Liver (tissue), 9 donors: ENCODE measurements around the gene PCDH9. TPM values are rescaled to one million over a fixed set of nuclear protein-coding genes. Genes with fewer than 3 reads are reported as not detected.

ENCODE experiments used
- DNase-seq: peaks from one replicate; pipeline ENCODE4 v3.0.0-alpha.2; 2017; ENCODE audit warnings: low spot score
- H3K27ac ChIP-seq, 2 donors: one replicate each; pipeline ENCODE4 v1.7.0; 2013; ENCODE audit warnings: inconsistent platforms in 2 of 2, low read length in 2 of 2, control low read depth in 1 of 2, low read depth in 1 of 2, mild to moderate bottlenecking in 1 of 2
- H3K27me3 ChIP-seq, 4 donors: one replicate each; pipeline versions ENCODE4 v1.6.1 to v1.7.0; 2013; ENCODE audit warnings: low read length in 3 of 4, inconsistent platforms in 1 of 4, mild to moderate bottlenecking in 1 of 4, moderate library complexity in 1 of 4; ENCODE audit not compliant: control insufficient read depth in 4 of 4, insufficient read depth in 4 of 4
- H3K36me3 ChIP-seq, 4 donors: one replicate each; pipeline versions ENCODE4 v1.6.1 to v1.7.0; 2013; ENCODE audit warnings: low read length in 3 of 4, mild to moderate bottlenecking in 3 of 4, low read depth in 1 of 4, moderate library complexity in 1 of 4; ENCODE audit not compliant: control insufficient read depth in 4 of 4, insufficient read depth in 3 of 4
- H3K4me1 ChIP-seq, 4 donors: one replicate each; pipeline versions ENCODE4 v1.6.1 to v1.7.0; 2013; ENCODE audit warnings: low read length in 3 of 4, mild to moderate bottlenecking in 3 of 4, moderate library complexity in 1 of 4; ENCODE audit not compliant: control insufficient read depth in 4 of 4, insufficient read depth in 4 of 4
- H3K4me3 ChIP-seq, 3 donors: one replicate each; pipeline versions ENCODE4 v1.6.1 to v1.7.0; 2013; ENCODE audit warnings: low read length in 3 of 3, control low read depth in 1 of 3, low read depth in 1 of 3, mild to moderate bottlenecking in 1 of 3
- H3K9ac ChIP-seq, 2 donors: one replicate each; pipeline ENCODE4 v1.7.0; 2013; ENCODE audit warnings: low read length in 2 of 2, mild to moderate bottlenecking in 2 of 2, moderate library complexity in 2 of 2, control low read depth in 1 of 2, low read depth in 1 of 2
- H3K9me3 ChIP-seq, 4 donors: one replicate each; pipeline versions ENCODE4 v1.6.1 to v1.7.0; 2013; ENCODE audit warnings: low read length in 3 of 4; ENCODE audit not compliant: control insufficient read depth in 4 of 4
- FOXA1 ChIP-seq: IDR thresholded peaks from 2 replicates; pipeline ENCODE4 v1.6.1; 2016; ENCODE audit warnings: antibody characterized with exemption
- FOXA2 ChIP-seq: IDR thresholded peaks from 2 replicates; pipeline ENCODE4 v1.6.1; 2016; ENCODE audit warnings: antibody characterized with exemption
- JUND ChIP-seq, 2 donors: IDR thresholded peaks; 2 replicates each; pipeline ENCODE4 v1.6.1; 2016; ENCODE audit warnings: antibody characterized with exemption in 2 of 2
- NR2F2 ChIP-seq: IDR thresholded peaks from 2 replicates; pipeline ENCODE4 v1.6.1; 2016; ENCODE audit warnings: antibody characterized with exemption
- RAD21 ChIP-seq, 2 donors: IDR thresholded peaks; 2 replicates each; pipeline ENCODE4 v1.6.1; 2016; ENCODE audit warnings: antibody characterized with exemption in 2 of 2, mild to moderate bottlenecking in 2 of 2
- SP1 ChIP-seq: IDR thresholded peaks from 2 replicates; pipeline ENCODE4 v1.6.1; 2018; ENCODE audit warnings: antibody characterized with exemption, mild to moderate bottlenecking
- TAF1 ChIP-seq: conservative IDR thresholded peaks from 2 replicates; pipeline ENCODE4 v1.6.1; 2016; ENCODE audit warnings: antibody characterized with exemption, mild to moderate bottlenecking
- YY1 ChIP-seq: IDR thresholded peaks from 2 replicates; pipeline ENCODE4 v1.6.1; 2016; ENCODE audit warnings: antibody characterized with exemption, mild to moderate bottlenecking
- WGBS: extraction: QIAGEN DNeasy Blood & Tissue Kit; methylation state at CpG from one replicate; pipeline ENCODE4 v1.1.7; 2013; 5-methylcytosine and 5-hydroxymethylcytosine counted together
- polyA plus RNA-seq, 2 donors: library from polyadenylated mRNA; stranded (reverse) in 1 of 2; unstranded in 1 of 2; fragments of 200-250 nt in 1 of 2; fragments of >200 nt in 1 of 2; fragmentation: Nextera tagmentation in 1 of 2; extraction: Ambion mirVana in 1 of 2; gene quantifications; one replicate each; pipeline versions ENCODE4 v1.2.1 to v1.2.3, GENCODE V29; 2013 to 2015
- total RNA-seq, 2 donors: library from RNA; depleted of rRNA; stranded (reverse); fragments of >200 nt; gene quantifications; one replicate each; pipeline ENCODE4 v1.2.3, GENCODE V29; 2014
- TF ChIP-seq, protein P1 (sequence below): IDR thresholded peaks from 2 replicates; pipeline ENCODE4 v1.6.1; 2016; ENCODE audit warnings: antibody characterized with exemption
- TF ChIP-seq, protein P2 (sequence below): IDR thresholded peaks from 2 replicates; pipeline ENCODE4 v1.6.1; 2016; ENCODE audit warnings: antibody characterized with exemption
- TF ChIP-seq, protein P3 (sequence below): IDR thresholded peaks from 2 replicates; pipeline ENCODE4 v1.6.1; 2016; ENCODE audit warnings: antibody characterized with exemption
- TF ChIP-seq, protein P4 (sequence below): IDR thresholded peaks from 2 replicates; pipeline ENCODE4 v1.6.1; 2016; ENCODE audit warnings: antibody characterized with exemption, mild to moderate bottlenecking
- TF ChIP-seq, protein P5 (sequence below): fragments of 150-350 bp; IDR thresholded peaks from 2 replicates; pipeline ENCODE4 v1.5.1; 2017; ENCODE audit warnings: improper control_type of control experiment, low read depth, low read length; ENCODE audit not compliant: missing input control
- donor health status: healthy.
- donor health status: healthy.
- donor health status: healthy.
- donor health status: healthy.
- donor health status: healthy.

The PCDH9 gene
- total and polyA plus RNA-seq, 4 donors, result 0.90 to 4.0 (median 2.2) TPM

DNA sequence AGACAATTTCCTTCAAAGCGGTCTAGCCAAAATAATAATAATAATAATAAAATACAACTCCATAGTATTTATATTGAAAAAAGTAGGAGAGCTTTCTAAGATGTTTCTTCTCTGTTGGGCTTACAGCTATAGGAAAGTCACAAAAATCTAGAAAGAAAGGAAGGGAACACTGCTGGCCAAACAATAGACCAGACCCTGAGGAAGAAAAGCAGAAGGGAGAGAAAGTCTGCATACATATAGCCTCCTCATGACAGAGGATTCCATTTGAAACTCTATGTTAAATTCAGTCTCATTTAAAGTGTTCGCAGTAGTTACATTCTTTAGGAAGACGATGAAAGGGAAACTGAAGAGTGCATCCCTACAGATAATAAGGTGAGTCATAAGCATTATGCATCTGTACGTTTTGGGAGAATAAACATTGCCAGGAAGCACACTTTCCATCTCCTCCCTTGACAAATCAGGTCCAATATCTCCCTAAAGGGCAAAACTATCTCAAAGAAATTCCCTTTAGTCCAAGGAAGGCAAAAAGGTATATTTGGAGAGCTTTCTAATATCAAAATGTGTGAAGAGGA lies 86.5 kb downstream of the PCDH9 start:
- no peak overlapping the region for H3K4me3 ChIP-seq
- no peak overlapping the region for H3K27ac ChIP-seq
- peaks cover 0 to 4% (median under 1%) of the 10 kb centered on the region in 4 donors for H3K4me1 ChIP-seq
- 79% methylated on average over 4 of the region's 4 CpGs for WGBS
- no peak overlapping the region for H3K9ac ChIP-seq
- H3K27me3 ChIP-seq, result no peaks in the 10 kb centered on the region
- no peak for DNase-seq
- TF ChIP-seq RAD21 (IDR thresholded peaks at IDR 0.05) (no peak), TAF1 (no peak), FOXA1 (no peak), NR2F2 (no peak), SP1 (no peak), JUND (IDR thresholded peaks at IDR 0.05) (no peak)
- TF ChIP-seq, protein P1, sequence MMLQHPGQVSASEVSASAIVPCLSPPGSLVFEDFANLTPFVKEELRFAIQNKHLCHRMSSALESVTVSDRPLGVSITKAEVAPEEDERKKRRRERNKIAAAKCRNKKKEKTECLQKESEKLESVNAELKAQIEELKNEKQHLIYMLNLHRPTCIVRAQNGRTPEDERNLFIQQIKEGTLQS, result no peak
- TF ChIP-seq, protein P2, sequence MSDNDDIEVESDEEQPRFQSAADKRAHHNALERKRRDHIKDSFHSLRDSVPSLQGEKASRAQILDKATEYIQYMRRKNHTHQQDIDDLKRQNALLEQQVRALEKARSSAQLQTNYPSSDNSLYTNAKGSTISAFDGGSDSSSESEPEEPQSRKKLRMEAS, result no peak
- H3K9me3 ChIP-seq, result no peaks in the 10 kb centered on the region
- H3K36me3 ChIP-seq, result no peaks in the 10 kb centered on the region

DNA sequence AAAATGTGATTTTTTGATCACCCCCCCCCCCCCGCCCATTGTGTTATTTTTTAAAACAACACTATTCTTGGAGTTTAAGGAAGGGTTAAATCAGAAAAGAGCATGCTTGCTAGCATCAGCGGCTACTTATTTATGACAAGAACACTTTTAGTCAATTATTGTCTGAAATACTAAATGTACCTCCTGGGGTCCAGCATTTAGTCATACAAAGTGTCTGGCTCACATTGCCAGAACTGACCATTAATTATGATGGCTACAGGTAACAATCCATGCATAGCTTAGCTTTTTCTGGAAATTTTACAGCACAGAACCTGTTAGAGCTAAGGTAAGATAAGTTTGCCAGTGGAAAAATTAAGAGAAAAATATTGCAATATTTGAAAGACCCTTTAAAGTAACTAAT lies 90.1 kb downstream of the PCDH9 start:
- DNase-seq, result no peak
- Histone ChIP-seq H3K27me3 (no peaks in the 10 kb centered on the region), H3K4me3 (no peak overlapping the region), H3K9me3 (no peaks in the 10 kb centered on the region), H3K4me1 (peaks cover 3 to 12% (median 7%) of the 10 kb centered on the region in 4 donors), H3K9ac (no peak overlapping the region), H3K27ac (no peak overlapping the region), H3K36me3 (no peaks in the 10 kb centered on the region)
- TF ChIP-seq, protein P3, sequence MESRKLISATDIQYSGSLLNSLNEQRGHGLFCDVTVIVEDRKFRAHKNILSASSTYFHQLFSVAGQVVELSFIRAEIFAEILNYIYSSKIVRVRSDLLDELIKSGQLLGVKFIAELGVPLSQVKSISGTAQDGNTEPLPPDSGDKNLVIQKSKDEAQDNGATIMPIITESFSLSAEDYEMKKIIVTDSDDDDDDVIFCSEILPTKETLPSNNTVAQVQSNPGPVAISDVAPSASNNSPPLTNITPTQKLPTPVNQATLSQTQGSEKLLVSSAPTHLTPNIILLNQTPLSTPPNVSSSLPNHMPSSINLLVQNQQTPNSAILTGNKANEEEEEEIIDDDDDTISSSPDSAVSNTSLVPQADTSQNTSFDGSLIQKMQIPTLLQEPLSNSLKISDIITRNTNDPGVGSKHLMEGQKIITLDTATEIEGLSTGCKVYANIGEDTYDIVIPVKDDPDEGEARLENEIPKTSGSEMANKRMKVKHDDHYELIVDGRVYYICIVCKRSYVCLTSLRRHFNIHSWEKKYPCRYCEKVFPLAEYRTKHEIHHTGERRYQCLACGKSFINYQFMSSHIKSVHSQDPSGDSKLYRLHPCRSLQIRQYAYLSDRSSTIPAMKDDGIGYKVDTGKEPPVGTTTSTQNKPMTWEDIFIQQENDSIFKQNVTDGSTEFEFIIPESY, result no peak
- TF ChIP-seq FOXA2 (no peak), YY1 (no peak)
- TF ChIP-seq, protein P4, sequence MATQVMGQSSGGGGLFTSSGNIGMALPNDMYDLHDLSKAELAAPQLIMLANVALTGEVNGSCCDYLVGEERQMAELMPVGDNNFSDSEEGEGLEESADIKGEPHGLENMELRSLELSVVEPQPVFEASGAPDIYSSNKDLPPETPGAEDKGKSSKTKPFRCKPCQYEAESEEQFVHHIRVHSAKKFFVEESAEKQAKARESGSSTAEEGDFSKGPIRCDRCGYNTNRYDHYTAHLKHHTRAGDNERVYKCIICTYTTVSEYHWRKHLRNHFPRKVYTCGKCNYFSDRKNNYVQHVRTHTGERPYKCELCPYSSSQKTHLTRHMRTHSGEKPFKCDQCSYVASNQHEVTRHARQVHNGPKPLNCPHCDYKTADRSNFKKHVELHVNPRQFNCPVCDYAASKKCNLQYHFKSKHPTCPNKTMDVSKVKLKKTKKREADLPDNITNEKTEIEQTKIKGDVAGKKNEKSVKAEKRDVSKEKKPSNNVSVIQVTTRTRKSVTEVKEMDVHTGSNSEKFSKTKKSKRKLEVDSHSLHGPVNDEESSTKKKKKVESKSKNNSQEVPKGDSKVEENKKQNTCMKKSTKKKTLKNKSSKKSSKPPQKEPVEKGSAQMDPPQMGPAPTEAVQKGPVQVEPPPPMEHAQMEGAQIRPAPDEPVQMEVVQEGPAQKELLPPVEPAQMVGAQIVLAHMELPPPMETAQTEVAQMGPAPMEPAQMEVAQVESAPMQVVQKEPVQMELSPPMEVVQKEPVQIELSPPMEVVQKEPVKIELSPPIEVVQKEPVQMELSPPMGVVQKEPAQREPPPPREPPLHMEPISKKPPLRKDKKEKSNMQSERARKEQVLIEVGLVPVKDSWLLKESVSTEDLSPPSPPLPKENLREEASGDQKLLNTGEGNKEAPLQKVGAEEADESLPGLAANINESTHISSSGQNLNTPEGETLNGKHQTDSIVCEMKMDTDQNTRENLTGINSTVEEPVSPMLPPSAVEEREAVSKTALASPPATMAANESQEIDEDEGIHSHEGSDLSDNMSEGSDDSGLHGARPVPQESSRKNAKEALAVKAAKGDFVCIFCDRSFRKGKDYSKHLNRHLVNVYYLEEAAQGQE, result no peak
- TF ChIP-seq, protein P5, sequence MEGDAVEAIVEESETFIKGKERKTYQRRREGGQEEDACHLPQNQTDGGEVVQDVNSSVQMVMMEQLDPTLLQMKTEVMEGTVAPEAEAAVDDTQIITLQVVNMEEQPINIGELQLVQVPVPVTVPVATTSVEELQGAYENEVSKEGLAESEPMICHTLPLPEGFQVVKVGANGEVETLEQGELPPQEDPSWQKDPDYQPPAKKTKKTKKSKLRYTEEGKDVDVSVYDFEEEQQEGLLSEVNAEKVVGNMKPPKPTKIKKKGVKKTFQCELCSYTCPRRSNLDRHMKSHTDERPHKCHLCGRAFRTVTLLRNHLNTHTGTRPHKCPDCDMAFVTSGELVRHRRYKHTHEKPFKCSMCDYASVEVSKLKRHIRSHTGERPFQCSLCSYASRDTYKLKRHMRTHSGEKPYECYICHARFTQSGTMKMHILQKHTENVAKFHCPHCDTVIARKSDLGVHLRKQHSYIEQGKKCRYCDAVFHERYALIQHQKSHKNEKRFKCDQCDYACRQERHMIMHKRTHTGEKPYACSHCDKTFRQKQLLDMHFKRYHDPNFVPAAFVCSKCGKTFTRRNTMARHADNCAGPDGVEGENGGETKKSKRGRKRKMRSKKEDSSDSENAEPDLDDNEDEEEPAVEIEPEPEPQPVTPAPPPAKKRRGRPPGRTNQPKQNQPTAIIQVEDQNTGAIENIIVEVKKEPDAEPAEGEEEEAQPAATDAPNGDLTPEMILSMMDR, result no peak
- TF ChIP-seq, protein P2, result no peak
- WGBS, result 63% methylated on average over 2 of the region's 2 CpGs
